ENCODE measurements around the gene MDFI. TPM values are rescaled to one million over a fixed set of nuclear protein-coding genes. Genes with fewer than 3 reads are reported as not detected.

Gene MDFI
- total RNA-seq, 1 experiment from 2014 or later = not detected

GRCh38 chr6:41626022-41626421 is 12.2 kb upstream of the MDFI start:
- in situ Hi-C loops (cut with HindIII; ENCODE audit: low sequenced_read_pairs) = no loop called here

GRCh38 chr6:41626917-41627316 is 11.4 kb upstream of the MDFI start:
- in situ Hi-C loops (cut with HindIII; ENCODE audit: low sequenced_read_pairs) = no loop called here
- DNase-seq (ENCODE audit: low spot score) = no peak

More at GRCh38 chr6:41626022-41626421, 12.2 kb upstream of the MDFI start:
- no peak for DNase-seq (ENCODE audit: low spot score)

- no peak for DNase-seq (ENCODE audit: low spot score)
- in situ Hi-C loops (cut with HindIII; ENCODE audit: low sequenced_read_pairs) = no loop called here
Observed at GRCh38 chr6:41629128-41629527, 9.1 kb upstream of the MDFI start.

- in situ Hi-C loops (cut with HindIII; ENCODE audit: low sequenced_read_pairs) = no loop called here
- no peak for DNase-seq (ENCODE audit: low spot score)
Observed at GRCh38 chr6:41630069-41630468, 8.2 kb upstream of the MDFI start.

- in situ Hi-C loops (cut with HindIII; ENCODE audit: low sequenced_read_pairs) = no loop called here
Observed at GRCh38 chr6:41630946-41631345, 7.3 kb upstream of the MDFI start.

GRCh38 chr6:41633056-41633634 is 5.1 kb upstream of the MDFI start:
- in situ Hi-C loops (cut with HindIII; ENCODE audit: low sequenced_read_pairs) = no loop called here
- no peak for DNase-seq (ENCODE audit: low spot score)

More at GRCh38 chr6:41630946-41631345, 7.3 kb upstream of the MDFI start:
- no peak for DNase-seq (ENCODE audit: low spot score)

- DNase-seq (ENCODE audit: low spot score) = no peak
- in situ Hi-C loops (cut with HindIII; ENCODE audit: low sequenced_read_pairs) = no loop called here
Observed at GRCh38 chr6:41634657-41635056, 3.6 kb upstream of the MDFI start.

- in situ Hi-C loops (cut with HindIII; ENCODE audit: low sequenced_read_pairs) = no loop called here
- DNase-seq (ENCODE audit: low spot score) = no peak
Observed at GRCh38 chr6:41635365-41635764, 2.9 kb upstream of the MDFI start.

- in situ Hi-C loops (cut with HindIII; ENCODE audit: low sequenced_read_pairs) = no loop called here
- DNase-seq (ENCODE audit: low spot score) = no peak
Observed at GRCh38 chr6:41636833-41637193, 1.5 kb upstream of the MDFI start.

- in situ Hi-C loops (cut with HindIII; ENCODE audit: low sequenced_read_pairs) = no loop called here
- DNase-seq (ENCODE audit: low spot score) = no peak
Observed at GRCh38 chr6:41637194-41638001, 870 bp upstream of the MDFI start.

- in situ Hi-C loops (cut with HindIII; ENCODE audit: low sequenced_read_pairs) = no loop called here
- DNase-seq (ENCODE audit: low spot score) = no peak
Observed at GRCh38 chr6:41638935-41639808, 904 bp downstream of the MDFI start.

GRCh38 chr6:41639809-41640371 is 1.6 kb downstream of the MDFI start:
- in situ Hi-C loops (cut with HindIII; ENCODE audit: low sequenced_read_pairs) = no loop called here
- DNase-seq (ENCODE audit: low spot score) = no peak

- no peak for DNase-seq (ENCODE audit: low spot score)
Observed at GRCh38 chr6:41640426-41640825, 2.2 kb downstream of the MDFI start.

GRCh38 chr6:41641352-41641925 is 3.2 kb downstream of the MDFI start:
- in situ Hi-C loops (cut with HindIII; ENCODE audit: low sequenced_read_pairs) = no loop called here
- DNase-seq (ENCODE audit: low spot score) = no peak

More at GRCh38 chr6:41640426-41640825, 2.2 kb downstream of the MDFI start:
- in situ Hi-C loops (cut with HindIII; ENCODE audit: low sequenced_read_pairs) = no loop called here

- in situ Hi-C loops (cut with HindIII; ENCODE audit: low sequenced_read_pairs) = no loop called here
- DNase-seq (ENCODE audit: low spot score) = no peak
Observed at GRCh38 chr6:41642090-41642959, 4.1 kb downstream of the MDFI start.

- in situ Hi-C loops (cut with HindIII; ENCODE audit: low sequenced_read_pairs) = no loop called here
- no peak for DNase-seq (ENCODE audit: low spot score)
Observed at GRCh38 chr6:41642960-41643898, 5.0 kb downstream of the MDFI start.

- in situ Hi-C loops (cut with HindIII; ENCODE audit: low sequenced_read_pairs) = no loop called here
Observed at GRCh38 chr6:41643899-41644269, 5.6 kb downstream of the MDFI start.

More at GRCh38 chr6:41643899-41644269, 5.6 kb downstream of the MDFI start:
- DNase-seq (ENCODE audit: low spot score) = no peak

Measured in G401 (cell line).